Inflammatory macrophage (primary cell): ENCODE data around the gene TRIB2.

Experiments used
- DNase-seq, 2 donors: peaks; one replicate each; pipeline ENCODE4 v3.0.0-alpha.2; 2020 to 2022

The TRIB2 gene

GRCh38 chr2:12750166-12750905, 33.6 kb downstream of the TRIB2 start:
- DNase-seq = no peak

GRCh38 chr2:12754643-12755042, 37.9 kb downstream of the TRIB2 start:
- DNase-seq = no peak

GRCh38 chr2:12755384-12755783, 38.6 kb downstream of the TRIB2 start:
- DNase-seq = no peak

- no peak for DNase-seq
These were observed 42.5 kb downstream of the TRIB2 start for GRCh38 chr2:12759248-12759647.

GRCh38 chr2:12761104-12761503, 44.4 kb downstream of the TRIB2 start:
- no peak for DNase-seq

GRCh38 chr2:12762337-12762736, 45.6 kb downstream of the TRIB2 start:
- no peak for DNase-seq

- no peak for DNase-seq
These were observed 46.2 kb downstream of the TRIB2 start for GRCh38 chr2:12762976-12763375.

GRCh38 chr2:12763486-12763885, 46.8 kb downstream of the TRIB2 start:
- DNase-seq = no peak

- peak in 1 of 2 donors; percentile 1 for DNase-seq
These were observed 47.5 kb downstream of the TRIB2 start for GRCh38 chr2:12764075-12764730.

- no peak for DNase-seq
These were observed 48.3 kb downstream of the TRIB2 start for GRCh38 chr2:12764849-12765605.

- DNase-seq = no peak
These were observed 49.7 kb downstream of the TRIB2 start for GRCh38 chr2:12766421-12766879.

GRCh38 chr2:12767541-12767940, 50.8 kb downstream of the TRIB2 start:
- no peak for DNase-seq

GRCh38 chr2:12767996-12768624, 51.4 kb downstream of the TRIB2 start:
- no peak for DNase-seq

- peak; percentile 42 to 73 for DNase-seq
These were observed 52.9 kb downstream of the TRIB2 start for GRCh38 chr2:12769492-12770105.

- DNase-seq = no peak
These were observed 53.7 kb downstream of the TRIB2 start for GRCh38 chr2:12770300-12770968.

- no peak for DNase-seq
These were observed 54.4 kb downstream of the TRIB2 start for GRCh38 chr2:12771154-12771553.

- no peak for DNase-seq
These were observed 57.1 kb downstream of the TRIB2 start for GRCh38 chr2:12773586-12774394.

- DNase-seq = no peak
These were observed 57.6 kb downstream of the TRIB2 start for GRCh38 chr2:12774395-12774727.

- DNase-seq = no peak
These were observed 59.8 kb downstream of the TRIB2 start for GRCh38 chr2:12776521-12776961.

- no peak for DNase-seq
These were observed 61.6 kb downstream of the TRIB2 start for GRCh38 chr2:12778369-12778768.
